Measurements from ENCODE around the gene BMERB1.
A peak's percentile ranks its signal among the peaks of the same experiment; 100 is the strongest.
"Not testable (repeated sequence)": the region's sequence is repeated elsewhere in the genome, so short reads cannot be mapped to it uniquely, and the experiment has no call there.

BMERB1 gene

GRCh38 chr16:15461376-15461775 is 27.0 kb downstream of the BMERB1 start:
- no peak for DNase-seq (ENCODE audit: low read depth in 2 of 2)

GRCh38 chr16:15464401-15465186 is 30.2 kb downstream of the BMERB1 start:
- no peak for DNase-seq (ENCODE audit: low read depth in 2 of 2)

GRCh38 chr16:15466131-15466530 is 31.7 kb downstream of the BMERB1 start:
- no peak for DNase-seq (ENCODE audit: low read depth in 2 of 2)

- no peak for DNase-seq (ENCODE audit: low read depth in 2 of 2)
Observed at GRCh38 chr16:15466886-15467781, 32.7 kb downstream of the BMERB1 start.

GRCh38 chr16:15476971-15477370 is 42.6 kb downstream of the BMERB1 start:
- DNase-seq (ENCODE audit: low read depth in 2 of 2): not testable (repeated sequence)

GRCh38 chr16:15477802-15478201 is 43.4 kb downstream of the BMERB1 start:
- no peak for DNase-seq (ENCODE audit: low read depth in 2 of 2)

- peak in 1 of 2 donors; percentile 11 for DNase-seq (ENCODE audit: low read depth in 2 of 2)
Observed at GRCh38 chr16:15482068-15482747, 47.8 kb downstream of the BMERB1 start.

- no peak for DNase-seq (ENCODE audit: low read depth in 2 of 2)
Observed at GRCh38 chr16:15482748-15483298, 48.4 kb downstream of the BMERB1 start.

GRCh38 chr16:15483857-15484256 is 49.5 kb downstream of the BMERB1 start:
- DNase-seq (ENCODE audit: low read depth in 2 of 2): no peak

- DNase-seq (ENCODE audit: low read depth in 2 of 2): no peak
Observed at GRCh38 chr16:15484662-15485061, 50.3 kb downstream of the BMERB1 start.

- no peak for DNase-seq (ENCODE audit: low read depth in 2 of 2)
Observed at GRCh38 chr16:15485175-15485574, 50.8 kb downstream of the BMERB1 start.

GRCh38 chr16:15486661-15487060 is 52.3 kb downstream of the BMERB1 start:
- DNase-seq (ENCODE audit: low read depth in 2 of 2): no peak

- no peak for DNase-seq (ENCODE audit: low read depth in 2 of 2)
Observed at GRCh38 chr16:15487336-15488284, 53.2 kb downstream of the BMERB1 start.

- DNase-seq (ENCODE audit: low read depth in 2 of 2): no peak
Observed at GRCh38 chr16:15489016-15489415, 54.6 kb downstream of the BMERB1 start.

GRCh38 chr16:15490123-15490711 is 55.8 kb downstream of the BMERB1 start:
- no peak for DNase-seq (ENCODE audit: low read depth in 2 of 2)

- no peak for DNase-seq (ENCODE audit: low read depth in 2 of 2)
Observed at GRCh38 chr16:15491411-15491810, 57.0 kb downstream of the BMERB1 start.

- no peak for DNase-seq (ENCODE audit: low read depth in 2 of 2)
Observed at GRCh38 chr16:15492091-15492740, 57.8 kb downstream of the BMERB1 start.

- DNase-seq (ENCODE audit: low read depth in 2 of 2): no peak
Observed at GRCh38 chr16:15493466-15494180, 59.2 kb downstream of the BMERB1 start.

GRCh38 chr16:15494236-15494635 is 59.8 kb downstream of the BMERB1 start:
- DNase-seq (ENCODE audit: low read depth in 2 of 2): no peak
